Uterus (tissue), 2 donors: Measurements from ENCODE around the gene PRKN.

Experiments used
- POLR2A ChIP-seq, 2 donors: fragments of 450-650 bp; IDR thresholded peaks; one replicate each; pipeline ENCODE4 v1.6.1; 2016; ENCODE audit warnings: antibody characterized with exemption in 2 of 2, mild to moderate bottlenecking in 1 of 2, moderate library complexity in 1 of 2
- TF ChIP-seq, protein P1 (sequence below), 4 experiments: fragments of 200-600 bp in 2 of 4; fragments of 450-650 bp in 2 of 4; sonication (generic) in 2 of 4; IDR thresholded peaks; one replicate each; pipeline ENCODE4 v1.5.1; 2016 to 2019; ENCODE audit warnings: antibody characterized with exemption in 4 of 4, mild to moderate bottlenecking in 2 of 4, moderate library complexity in 1 of 4

GRCh38 chr6:161919691-161920090, 807.9 kb downstream of the PRKN start:
- TF ChIP-seq, protein P1, sequence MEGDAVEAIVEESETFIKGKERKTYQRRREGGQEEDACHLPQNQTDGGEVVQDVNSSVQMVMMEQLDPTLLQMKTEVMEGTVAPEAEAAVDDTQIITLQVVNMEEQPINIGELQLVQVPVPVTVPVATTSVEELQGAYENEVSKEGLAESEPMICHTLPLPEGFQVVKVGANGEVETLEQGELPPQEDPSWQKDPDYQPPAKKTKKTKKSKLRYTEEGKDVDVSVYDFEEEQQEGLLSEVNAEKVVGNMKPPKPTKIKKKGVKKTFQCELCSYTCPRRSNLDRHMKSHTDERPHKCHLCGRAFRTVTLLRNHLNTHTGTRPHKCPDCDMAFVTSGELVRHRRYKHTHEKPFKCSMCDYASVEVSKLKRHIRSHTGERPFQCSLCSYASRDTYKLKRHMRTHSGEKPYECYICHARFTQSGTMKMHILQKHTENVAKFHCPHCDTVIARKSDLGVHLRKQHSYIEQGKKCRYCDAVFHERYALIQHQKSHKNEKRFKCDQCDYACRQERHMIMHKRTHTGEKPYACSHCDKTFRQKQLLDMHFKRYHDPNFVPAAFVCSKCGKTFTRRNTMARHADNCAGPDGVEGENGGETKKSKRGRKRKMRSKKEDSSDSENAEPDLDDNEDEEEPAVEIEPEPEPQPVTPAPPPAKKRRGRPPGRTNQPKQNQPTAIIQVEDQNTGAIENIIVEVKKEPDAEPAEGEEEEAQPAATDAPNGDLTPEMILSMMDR (IDR thresholded peaks at IDR 0.05): no peak
- TF ChIP-seq POLR2A (IDR thresholded peaks at IDR 0.05): no peak
